ENCODE data around the gene AGTR1. TPM values are rescaled to one million over a fixed set of nuclear protein-coding genes. Genes with fewer than 3 reads are reported as not detected.

The AGTR1 gene
- total RNA-seq, 6 experiments from 2014 or later = 23.9 to 46.5 (median 36.3) TPM

DNA sequence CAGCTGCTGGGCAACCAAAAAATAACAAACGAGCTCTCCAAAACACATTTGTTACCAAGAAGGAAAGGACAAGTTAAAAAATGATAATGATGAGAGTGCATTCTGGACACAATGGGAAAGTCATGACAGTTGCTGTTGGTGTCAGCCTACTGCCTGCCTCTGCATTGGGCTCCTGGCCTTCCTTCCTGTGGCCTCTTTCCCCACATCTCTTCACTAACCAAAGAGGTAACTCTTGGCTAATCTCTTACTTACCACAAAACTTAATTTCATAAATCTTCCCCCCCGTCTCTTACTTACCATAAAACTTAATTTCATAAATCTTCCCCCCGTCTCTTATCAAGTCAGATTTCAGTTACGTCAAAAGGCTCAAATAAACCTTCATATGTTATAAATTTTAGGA lies 58.6 kb downstream of the AGTR1 start:
- H3K36me3 ChIP-seq = no peaks in the 10 kb centered on the region
- H3K27ac ChIP-seq = no peak overlapping the region
- H3K4me1 ChIP-seq = no peaks in the 10 kb centered on the region
- TF ChIP-seq, protein P1, sequence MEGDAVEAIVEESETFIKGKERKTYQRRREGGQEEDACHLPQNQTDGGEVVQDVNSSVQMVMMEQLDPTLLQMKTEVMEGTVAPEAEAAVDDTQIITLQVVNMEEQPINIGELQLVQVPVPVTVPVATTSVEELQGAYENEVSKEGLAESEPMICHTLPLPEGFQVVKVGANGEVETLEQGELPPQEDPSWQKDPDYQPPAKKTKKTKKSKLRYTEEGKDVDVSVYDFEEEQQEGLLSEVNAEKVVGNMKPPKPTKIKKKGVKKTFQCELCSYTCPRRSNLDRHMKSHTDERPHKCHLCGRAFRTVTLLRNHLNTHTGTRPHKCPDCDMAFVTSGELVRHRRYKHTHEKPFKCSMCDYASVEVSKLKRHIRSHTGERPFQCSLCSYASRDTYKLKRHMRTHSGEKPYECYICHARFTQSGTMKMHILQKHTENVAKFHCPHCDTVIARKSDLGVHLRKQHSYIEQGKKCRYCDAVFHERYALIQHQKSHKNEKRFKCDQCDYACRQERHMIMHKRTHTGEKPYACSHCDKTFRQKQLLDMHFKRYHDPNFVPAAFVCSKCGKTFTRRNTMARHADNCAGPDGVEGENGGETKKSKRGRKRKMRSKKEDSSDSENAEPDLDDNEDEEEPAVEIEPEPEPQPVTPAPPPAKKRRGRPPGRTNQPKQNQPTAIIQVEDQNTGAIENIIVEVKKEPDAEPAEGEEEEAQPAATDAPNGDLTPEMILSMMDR (IDR thresholded peaks at IDR 0.05) = no peak
- no peak for TF ChIP-seq POLR2A (IDR thresholded peaks at IDR 0.05)
- H3K9me3 ChIP-seq = no peaks in the 10 kb centered on the region
- no peak for ATAC-seq
- H3K4me3 ChIP-seq = no peak overlapping the region
- 75% methylated on average over 4 of the region's 4 CpGs for WGBS (ENCODE audit: insufficient coverage, low coverage, low lambda C conversion rate, missing lambda C conversion rate)
- no peaks in the 10 kb centered on the region for H3K27me3 ChIP-seq
- intact Hi-C loops (cut with DNase I) = no loop called here
- DNase-seq = no peak

GRCh38 chr3:148757238-148758215 lies 59.8 kb downstream of the AGTR1 start:
- H3K4me1 ChIP-seq = no peaks in the 10 kb centered on the region
- ATAC-seq (no peak), DNase-seq (no peak)
- TF ChIP-seq POLR2A (IDR thresholded peaks at IDR 0.05) = no peak
- TF ChIP-seq, protein P1 (IDR thresholded peaks at IDR 0.05) = no peak
- no peak overlapping the region for H3K27ac ChIP-seq
- intact Hi-C loops (cut with DNase I) = no loop called here
- H3K27me3 ChIP-seq = no peaks in the 10 kb centered on the region
- WGBS (ENCODE audit: insufficient coverage, low coverage, low lambda C conversion rate, missing lambda C conversion rate) = 64% methylated on average over 12 of the region's 12 CpGs
- H3K9me3 ChIP-seq = no peaks in the 10 kb centered on the region
- no peaks in the 10 kb centered on the region for H3K36me3 ChIP-seq
- no peak overlapping the region for H3K4me3 ChIP-seq

GRCh38 chr3:148758303-148758884 lies 60.7 kb downstream of the AGTR1 start:
- no peak for TF ChIP-seq POLR2A (IDR thresholded peaks at IDR 0.05)
- TF ChIP-seq, protein P1 (IDR thresholded peaks at IDR 0.05) = no peak
- DNase-seq (no peak), ATAC-seq (no peak)
- Histone ChIP-seq H3K36me3 (no peaks in the 10 kb centered on the region), H3K4me1 (no peaks in the 10 kb centered on the region), H3K4me3 (no peak overlapping the region), H3K9me3 (no peaks in the 10 kb centered on the region), H3K27ac (no peak overlapping the region), H3K27me3 (no peaks in the 10 kb centered on the region)
- intact Hi-C loops (cut with DNase I) = no loop called here
- WGBS (ENCODE audit: insufficient coverage, low coverage, low lambda C conversion rate, missing lambda C conversion rate) = 63% methylated on average over 3 of the region's 3 CpGs

DNA sequence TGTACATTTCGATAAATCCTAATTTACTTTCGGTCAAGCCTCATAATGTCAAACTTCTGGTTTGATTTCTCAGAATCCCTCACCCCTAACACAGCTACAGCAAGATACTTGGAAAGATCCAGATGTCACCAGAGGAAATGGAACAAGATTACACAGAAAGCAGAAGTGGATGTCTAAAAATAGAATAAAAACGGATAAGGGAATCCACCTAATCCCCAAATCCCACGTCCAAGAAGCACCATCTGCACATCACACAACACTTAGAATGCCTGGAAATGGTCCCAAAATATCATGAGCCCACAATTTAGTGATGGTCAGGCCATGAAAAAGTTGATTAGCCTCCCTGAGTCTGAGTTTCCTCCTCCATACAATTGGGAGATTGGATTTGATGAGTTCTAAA lies 61.7 kb downstream of the AGTR1 start:
- no peaks in the 10 kb centered on the region for H3K4me1 ChIP-seq
- no peak overlapping the region for H3K4me3 ChIP-seq
- no peaks in the 10 kb centered on the region for H3K9me3 ChIP-seq
- intact Hi-C loops (cut with DNase I) = no loop called here
- DNase-seq (no peak), ATAC-seq (no peak)
- TF ChIP-seq, protein P1 (IDR thresholded peaks at IDR 0.05) = no peak
- TF ChIP-seq POLR2A (IDR thresholded peaks at IDR 0.05) = no peak
- no peaks in the 10 kb centered on the region for H3K27me3 ChIP-seq
- no peak overlapping the region for H3K27ac ChIP-seq
- no peaks in the 10 kb centered on the region for H3K36me3 ChIP-seq
- WGBS (ENCODE audit: insufficient coverage, low coverage, low lambda C conversion rate, missing lambda C conversion rate) = 45% methylated on average over 4 of the region's 4 CpGs

Measured in right lobe of liver (tissue), 6 donors.